ENCODE measurements around the gene MAN1C1. TPM values are rescaled to one million over a fixed set of nuclear protein-coding genes. Genes with fewer than 3 reads are reported as not detected.

Gene MAN1C1
- total RNA-seq, 1 donor from 2014 or later: 0.79 TPM

GRCh38 chr1:25737130-25737529 is 120.5 kb downstream of the MAN1C1 start:
- DNase-seq (ENCODE audit: low read depth, low spot score): no peak

DNA sequence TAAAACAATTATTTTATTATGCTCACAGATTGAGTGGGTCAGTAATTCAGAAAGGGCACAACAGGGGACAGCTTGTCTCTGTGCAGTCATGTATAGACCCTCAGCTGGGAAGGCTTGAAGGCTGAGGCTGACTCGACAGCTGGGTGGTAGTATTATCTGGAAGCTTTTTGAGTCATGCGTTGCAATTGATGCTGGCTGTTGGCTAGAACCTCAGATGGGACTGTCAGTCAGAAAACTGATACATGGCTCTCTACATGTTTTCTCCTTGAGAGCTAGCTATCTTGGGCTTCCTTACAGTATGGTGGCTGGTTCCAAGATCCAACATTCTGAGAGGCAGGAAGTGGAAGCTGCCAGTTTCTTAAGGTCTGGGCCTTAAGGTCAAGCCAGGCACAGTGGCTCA is 121.9 kb downstream of the MAN1C1 start:
- DNase-seq (ENCODE audit: low read depth, low spot score): no peak

GRCh38 chr1:25739341-25739740 is 122.8 kb downstream of the MAN1C1 start:
- no peak for DNase-seq (ENCODE audit: low read depth, low spot score)

- DNase-seq (ENCODE audit: low read depth, low spot score): no peak
Measured at GRCh38 chr1:25740071-25740470, 123.5 kb downstream of the MAN1C1 start.

GRCh38 chr1:25742316-25742715 is 125.7 kb downstream of the MAN1C1 start:
- DNase-seq (ENCODE audit: low read depth, low spot score): no peak

DNA sequence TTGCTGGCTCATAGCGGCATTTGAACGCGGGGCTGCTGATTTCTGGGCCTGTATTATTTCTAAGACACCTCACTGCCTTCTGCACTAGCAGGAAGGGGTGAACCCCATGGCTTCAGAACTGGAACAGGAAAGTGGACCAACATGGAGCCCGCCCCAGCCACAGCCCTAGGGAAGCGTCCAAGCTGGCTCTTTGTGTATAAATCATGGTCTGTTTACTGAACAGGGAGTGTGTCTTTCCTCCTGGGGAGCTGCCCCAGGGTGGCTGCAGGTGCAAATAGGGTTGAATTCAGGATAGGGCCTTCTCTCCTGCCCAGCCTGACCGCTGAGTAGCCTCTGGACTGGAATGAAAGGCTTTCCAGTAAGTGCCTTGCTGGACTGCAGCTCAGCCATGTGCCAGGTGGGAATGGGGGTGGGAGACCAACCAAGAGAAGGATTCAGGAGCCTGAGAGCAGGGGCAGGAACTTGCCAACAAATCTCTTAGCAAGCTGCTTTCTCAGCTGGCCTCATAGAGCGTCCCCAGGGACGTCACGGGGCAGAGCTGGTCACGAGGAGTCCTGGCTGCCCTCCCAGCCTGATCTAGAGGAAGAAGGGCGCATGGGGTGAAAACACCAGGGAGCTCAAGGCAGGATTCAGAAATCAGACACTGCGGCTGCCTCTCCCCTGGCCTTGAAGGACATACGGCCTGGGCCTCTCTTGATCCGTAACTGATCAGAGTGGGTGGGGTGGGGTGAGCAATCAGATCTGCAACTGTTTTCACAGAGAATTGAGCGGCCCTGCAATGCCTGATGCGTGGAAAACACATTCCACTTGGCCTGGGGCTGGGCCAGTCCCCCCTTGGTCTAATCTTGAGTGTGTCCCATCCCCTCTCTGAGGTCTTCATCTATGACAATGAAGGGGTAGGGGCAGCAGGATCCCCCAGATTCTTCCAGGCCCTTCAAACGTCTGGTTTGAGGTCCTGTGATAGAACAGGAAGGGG is 126.9 kb downstream of the MAN1C1 start:
- peak; percentile 26 for DNase-seq (ENCODE audit: low read depth, low spot score)

GRCh38 chr1:25744140-25744581 is 127.6 kb downstream of the MAN1C1 start:
- no peak for DNase-seq (ENCODE audit: low read depth, low spot score)

- DNase-seq (ENCODE audit: low read depth, low spot score): no peak
Measured at GRCh38 chr1:25744636-25745425, 128.2 kb downstream of the MAN1C1 start.

DNA sequence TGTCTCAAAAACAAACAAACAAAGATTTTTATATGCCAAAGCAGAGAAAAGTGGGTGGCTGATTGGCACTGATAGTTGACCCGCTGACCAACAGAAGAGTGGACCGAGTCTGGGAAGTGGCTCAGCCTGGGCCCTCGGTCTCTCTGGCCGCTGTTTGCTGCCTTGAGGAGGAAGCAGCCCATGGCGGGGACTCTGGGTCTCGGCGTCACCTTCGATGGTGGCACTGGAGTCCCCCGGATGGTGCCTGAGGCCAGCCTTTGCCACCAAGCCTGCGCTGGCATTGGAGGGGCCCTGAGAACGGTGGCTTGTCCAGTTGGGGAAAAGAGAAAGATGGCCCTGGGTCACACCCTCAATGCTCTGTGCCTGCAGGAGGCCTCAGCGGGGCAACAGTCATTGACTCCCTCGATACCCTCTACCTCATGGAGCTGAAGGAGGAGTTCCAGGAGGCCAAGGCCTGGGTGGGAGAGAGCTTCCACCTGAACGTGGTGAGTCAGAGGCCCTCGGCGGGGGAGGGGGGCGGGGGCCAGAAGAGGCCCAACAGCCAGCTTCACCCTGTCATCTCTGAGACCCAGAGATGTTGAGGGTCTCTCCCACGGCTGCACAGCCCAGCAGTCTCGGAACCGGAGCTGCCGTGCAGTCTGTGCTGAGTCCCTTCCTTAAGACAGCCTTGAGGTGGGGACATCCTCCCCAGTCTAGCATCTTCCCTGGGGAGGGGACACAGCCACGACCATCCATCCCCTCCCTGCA is 129.9 kb downstream of the MAN1C1 start:
- no peak for DNase-seq (ENCODE audit: low read depth, low spot score)

GRCh38 chr1:25747046-25747719 is 130.6 kb downstream of the MAN1C1 start:
- DNase-seq (ENCODE audit: low read depth, low spot score): no peak

DNA sequence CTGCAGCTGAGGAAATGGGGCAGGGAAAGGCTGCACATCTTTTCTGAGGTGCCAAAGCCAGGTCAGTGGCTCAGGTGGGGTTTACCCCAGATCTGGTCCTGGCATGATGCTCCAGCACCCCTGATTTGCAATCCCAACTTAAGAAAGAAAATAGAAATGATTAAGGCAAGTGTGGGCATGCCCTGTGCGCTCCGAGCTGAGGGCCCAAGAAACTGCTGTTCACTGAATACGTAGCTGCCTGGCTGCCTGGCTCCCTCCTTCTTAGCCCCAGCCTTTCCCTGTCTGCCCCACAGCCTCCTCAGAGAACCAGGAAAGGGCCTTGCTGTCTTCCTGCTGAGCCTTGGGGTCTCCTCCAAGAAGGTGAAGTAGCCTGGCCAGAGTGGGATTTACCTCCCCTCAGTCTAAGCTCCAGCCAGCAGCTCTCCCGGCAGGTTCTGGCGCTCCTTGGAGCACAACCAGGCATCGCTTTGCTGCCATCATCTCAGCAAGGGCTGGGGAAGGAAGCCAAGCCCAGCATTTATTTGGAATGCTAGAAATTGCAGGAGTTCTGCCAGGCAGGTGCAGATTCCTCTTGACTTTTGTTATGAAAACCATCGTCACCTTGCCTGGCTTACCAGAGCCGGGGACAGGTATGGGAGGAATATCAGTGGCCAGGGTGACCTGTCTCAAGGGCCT is 132.1 kb downstream of the MAN1C1 start:
- DNase-seq (ENCODE audit: low read depth, low spot score): no peak

GRCh38 chr1:25750923-25751605 is 134.5 kb downstream of the MAN1C1 start:
- DNase-seq (ENCODE audit: low read depth, low spot score): no peak

DNA sequence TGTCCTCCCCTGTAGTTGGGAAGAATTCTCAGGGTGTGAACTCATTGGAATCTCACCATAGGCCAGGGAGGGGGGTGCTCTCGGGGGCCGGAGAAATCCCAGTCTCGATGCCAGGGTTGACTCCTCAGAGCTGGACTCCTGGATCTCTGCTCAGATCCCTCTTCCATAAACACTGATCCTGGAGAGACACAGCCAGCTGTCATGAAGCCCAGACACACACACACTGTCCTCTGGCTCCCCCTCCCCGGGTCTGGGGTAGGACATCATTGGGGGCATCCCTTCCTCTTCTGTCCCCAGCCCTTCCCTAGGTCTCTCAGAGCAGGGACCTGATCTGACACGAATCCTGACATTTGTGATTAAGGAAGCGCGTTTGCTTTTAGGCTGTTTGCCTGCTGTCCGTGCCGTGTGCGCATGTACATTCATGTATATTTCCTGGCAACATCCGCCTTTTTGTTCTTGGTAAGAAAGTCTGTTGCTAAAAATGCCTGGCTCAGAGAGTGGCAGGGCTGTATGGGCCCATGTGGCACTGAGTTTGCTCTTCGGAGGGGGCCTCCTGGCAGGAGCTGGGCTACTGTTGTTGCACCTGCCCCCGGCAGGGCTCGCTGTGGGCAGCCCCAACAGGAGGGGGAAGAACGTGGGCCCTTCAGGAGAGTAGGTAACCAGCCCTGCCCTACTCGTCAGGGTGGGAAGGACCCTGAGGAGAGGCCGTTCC is 138.0 kb downstream of the MAN1C1 start:
- DNase-seq (ENCODE audit: low read depth, low spot score): no peak

GRCh38 chr1:25755475-25756125 is 139.0 kb downstream of the MAN1C1 start:
- no peak for DNase-seq (ENCODE audit: low read depth, low spot score)

- no peak for DNase-seq (ENCODE audit: low read depth, low spot score)
Measured at GRCh38 chr1:25756215-25756614, 139.6 kb downstream of the MAN1C1 start.

GRCh38 chr1:25757151-25757845 is 140.7 kb downstream of the MAN1C1 start:
- no peak for DNase-seq (ENCODE audit: low read depth, low spot score)

- no peak for DNase-seq (ENCODE audit: low read depth, low spot score)
Measured at GRCh38 chr1:25757846-25758185, 141.2 kb downstream of the MAN1C1 start.

DNA sequence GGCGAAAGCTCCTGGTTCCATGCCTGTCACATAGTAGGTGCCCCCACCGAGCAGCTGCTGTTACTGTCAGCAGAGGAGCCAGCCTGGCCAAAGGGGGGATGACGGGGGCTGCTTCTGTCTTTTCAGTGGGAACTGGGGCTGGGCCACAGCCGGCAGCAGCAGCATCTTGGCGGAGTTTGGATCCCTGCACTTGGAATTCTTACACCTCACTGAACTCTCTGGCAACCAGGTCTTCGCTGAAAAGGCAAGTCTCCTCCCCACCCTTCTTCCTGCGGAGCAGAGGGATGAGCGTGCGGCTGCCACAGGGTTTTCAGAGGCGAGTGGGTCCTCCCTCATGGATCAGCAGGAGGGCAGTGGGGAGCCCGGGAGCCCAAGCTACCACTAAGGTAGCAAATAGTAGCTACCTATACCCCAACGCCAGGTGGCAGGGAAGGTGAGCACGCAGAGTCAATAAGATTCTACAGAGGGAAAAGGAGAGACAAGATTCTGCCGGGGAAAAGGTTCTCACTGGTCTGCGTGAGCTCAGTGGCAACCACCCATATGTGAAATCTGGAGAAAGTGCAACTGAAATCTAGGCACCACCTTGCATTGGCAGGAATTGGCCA is 142.0 kb downstream of the MAN1C1 start:
- no peak for DNase-seq (ENCODE audit: low read depth, low spot score)
